Measurements from ENCODE around the gene TOB1. TPM values are rescaled to one million over a fixed set of nuclear protein-coding genes. Genes with fewer than 3 reads are reported as not detected.
"Not testable (repeated sequence)": the region's sequence is repeated elsewhere in the genome, so short reads cannot be mapped to it uniquely, and the experiment has no call there.

TOB1 gene
- total RNA-seq, 3 donors from 2014 or later (not counting 1 experiment from before 2014, with no cell fraction given) = 51.1 to 123 (median 110) TPM

DNA sequence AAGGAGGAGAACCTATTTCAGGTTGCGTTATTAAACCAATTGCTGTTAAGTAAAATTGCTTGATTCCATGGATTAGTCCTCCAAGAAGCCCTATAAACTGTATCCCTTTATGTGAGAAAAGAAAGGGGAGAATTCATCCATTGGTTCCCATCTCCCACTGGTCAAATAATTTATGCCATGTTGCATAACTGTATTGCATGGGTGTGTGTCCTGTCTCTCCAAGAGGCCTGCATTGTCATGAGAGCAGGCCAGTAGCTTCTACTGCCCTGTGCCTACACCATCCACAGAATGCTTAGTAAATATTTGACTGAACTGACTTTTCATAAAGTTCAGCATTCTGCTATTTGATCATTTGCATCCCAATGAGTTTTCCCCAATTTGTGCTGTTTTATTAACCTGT is 11.7 kb upstream of the TOB1 start:
- intact Hi-C loops (cut with micrococcal nuclease) = no loop called here
- no peak overlapping the region for H3K4me3 Mint-ChIP-seq
- Histone ChIP-seq H3K4me3 (ENCODE audit: low read length) (no peak overlapping the region), H3K4me1 (ENCODE audit: control insufficient read depth, insufficient read depth, low read length) (peaks cover 6% of the 10 kb centered on the region), H3K27ac (ENCODE audit: low read length) (no peak overlapping the region), H3K36me3 (ENCODE audit: control insufficient read depth, insufficient read depth, low read length) (no peaks in the 10 kb centered on the region), H3K27me3 (ENCODE audit: control insufficient read depth, insufficient read depth, low read length) (peaks cover 13% of the 10 kb centered on the region), H3K9me3 (ENCODE audit: control insufficient read depth, insufficient read depth, low read length) (peaks cover 6% of the 10 kb centered on the region)
- no peaks in the 10 kb centered on the region for H3K36me3 Mint-ChIP-seq
- H3K27me3 Mint-ChIP-seq (ENCODE audit: low read depth in 2 of 2) = peaks cover 25 to 55% of the 10 kb centered on the region in 2 donors
- ATAC-seq (no peak), DNase-seq (no peak)
- H3K4me1 Mint-ChIP-seq = peaks cover 0 to under 1% of the 10 kb centered on the region in 2 donors
- 100% methylated on average over 1 of the region's 1 CpG for WGBS (ENCODE audit: insufficient coverage)
- no peaks in the 10 kb centered on the region for H3K9me3 Mint-ChIP-seq
- TF ChIP-seq CTCF (IDR thresholded peaks at IDR 0.05) = no peak
- H3K27ac Mint-ChIP-seq = no peak overlapping the region

DNA sequence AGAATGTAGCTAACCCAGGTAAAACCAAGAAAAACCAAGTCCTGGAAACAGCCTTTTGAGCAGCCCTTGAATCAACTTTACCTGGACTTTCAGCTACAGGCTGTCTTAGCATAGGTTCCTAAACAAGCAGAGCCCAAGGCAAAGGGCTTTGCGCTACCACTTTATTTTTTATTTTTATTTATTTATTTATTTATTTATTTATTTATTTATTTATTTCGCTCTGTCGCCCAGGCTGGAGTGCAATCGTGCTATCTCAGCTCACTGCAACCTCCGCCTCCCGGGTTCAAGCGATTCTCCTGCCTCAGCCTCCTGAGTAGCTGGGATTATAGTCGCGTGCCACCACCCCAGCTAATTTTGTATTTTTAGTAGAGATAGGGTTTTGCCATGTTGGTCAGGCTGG is 10.9 kb upstream of the TOB1 start:
- H3K27ac ChIP-seq (ENCODE audit: low read length); H3K9me3 Mint-ChIP-seq; H3K4me1 Mint-ChIP-seq; H3K36me3 ChIP-seq (ENCODE audit: control insufficient read depth, insufficient read depth, low read length); H3K4me3 ChIP-seq (ENCODE audit: low read length); H3K4me3 Mint-ChIP-seq; H3K27ac Mint-ChIP-seq; H3K9me3 ChIP-seq (ENCODE audit: control insufficient read depth, insufficient read depth, low read length); H3K36me3 Mint-ChIP-seq; ATAC-seq; DNase-seq; intact Hi-C loops (cut with micrococcal nuclease): not testable (repeated sequence)
- WGBS (ENCODE audit: insufficient coverage) = 100% methylated on average over 6 of the region's 9 CpGs
- peaks cover 25 to 55% of the 10 kb centered on the region in 2 donors for H3K27me3 Mint-ChIP-seq (ENCODE audit: low read depth in 2 of 2)
- Histone ChIP-seq H3K27me3 (ENCODE audit: control insufficient read depth, insufficient read depth, low read length) (peaks cover 13% of the 10 kb centered on the region), H3K4me1 (ENCODE audit: control insufficient read depth, insufficient read depth, low read length) (peaks cover 14% of the 10 kb centered on the region)

GRCh38 chr17:50875074-50875473 is 8.9 kb upstream of the TOB1 start:
- Mint-ChIP-seq H3K36me3 (no peaks in the 10 kb centered on the region), H3K4me3 (no peak overlapping the region), H3K9me3 (no peaks in the 10 kb centered on the region), H3K27me3 (ENCODE audit: low read depth in 2 of 2) (peaks cover 25 to 55% of the 10 kb centered on the region in 2 donors), H3K27ac (no peak overlapping the region), H3K4me1 (peaks cover 11 to 12% of the 10 kb centered on the region in 2 donors)
- 64% methylated on average over 2 of the region's 2 CpGs for WGBS (ENCODE audit: insufficient coverage)
- peaks cover 15% of the 10 kb centered on the region for H3K27me3 ChIP-seq (ENCODE audit: control insufficient read depth, insufficient read depth, low read length)
- H3K4me3 ChIP-seq (ENCODE audit: low read length) = no peak overlapping the region
- DNase-seq = no peak
- H3K4me1 ChIP-seq (ENCODE audit: control insufficient read depth, insufficient read depth, low read length) = peaks cover 28% of the 10 kb centered on the region
- TF ChIP-seq CTCF (IDR thresholded peaks at IDR 0.05) = no peak
- ATAC-seq = no peak
- H3K27ac ChIP-seq (ENCODE audit: low read length) = no peak overlapping the region
- peaks cover 4% of the 10 kb centered on the region for H3K9me3 ChIP-seq (ENCODE audit: control insufficient read depth, insufficient read depth, low read length)
- intact Hi-C loops (cut with micrococcal nuclease) = no loop called here
- H3K36me3 ChIP-seq (ENCODE audit: control insufficient read depth, insufficient read depth, low read length) = no peaks in the 10 kb centered on the region

DNA sequence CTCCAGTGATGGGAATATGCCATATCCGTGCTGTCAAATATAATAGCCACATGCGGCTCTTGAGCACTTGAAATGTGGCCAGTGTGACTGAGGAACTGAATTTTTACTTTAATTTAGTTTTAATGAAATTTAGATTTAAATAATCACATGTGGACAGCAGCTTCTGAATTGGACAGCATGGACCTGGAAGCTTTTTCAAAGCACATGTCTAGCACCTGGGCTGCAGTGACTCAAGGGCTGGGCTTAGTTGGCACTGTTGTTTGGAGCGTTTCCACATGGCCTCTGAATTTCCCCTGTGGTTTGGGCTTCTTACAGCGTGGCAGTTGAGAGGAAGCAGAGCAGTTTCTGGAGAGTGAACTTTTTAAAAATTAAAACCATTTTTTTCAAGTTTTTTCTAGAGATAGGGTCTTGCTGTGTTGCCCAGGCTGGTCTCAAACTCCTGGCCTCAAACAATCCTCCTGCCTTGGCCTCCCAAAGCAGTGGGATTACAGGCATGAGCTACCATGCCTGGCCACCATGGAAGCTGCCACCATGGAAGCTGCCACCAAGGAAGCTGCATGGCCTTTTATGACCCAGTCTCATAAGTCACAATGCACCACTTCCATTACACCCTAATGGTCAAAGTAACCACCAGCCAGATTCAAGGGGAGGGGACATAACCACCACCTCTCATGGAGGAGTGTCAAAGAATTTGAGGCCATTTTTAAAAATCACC is 6.7 kb upstream of the TOB1 start:
- Mint-ChIP-seq H3K27me3 (ENCODE audit: low read depth in 2 of 2) (peaks cover 29 to 39% of the 10 kb centered on the region in 2 donors), H3K27ac (no peak overlapping the region), H3K4me3 (no peak overlapping the region), H3K4me1 (peaks cover 16 to 18% of the 10 kb centered on the region in 2 donors), H3K9me3 (no peaks in the 10 kb centered on the region), H3K36me3 (no peaks in the 10 kb centered on the region)
- H3K27me3 ChIP-seq (ENCODE audit: control insufficient read depth, insufficient read depth, low read length) = peaks cover 15% of the 10 kb centered on the region
- no peak for TF ChIP-seq CTCF (IDR thresholded peaks at IDR 0.05)
- intact Hi-C loops (cut with micrococcal nuclease) = no loop called here
- no peaks in the 10 kb centered on the region for H3K9me3 ChIP-seq (ENCODE audit: control insufficient read depth, insufficient read depth, low read length)
- H3K4me3 ChIP-seq (ENCODE audit: low read length) = no peak overlapping the region
- H3K27ac ChIP-seq (ENCODE audit: low read length) = no peak overlapping the region
- H3K36me3 ChIP-seq (ENCODE audit: control insufficient read depth, insufficient read depth, low read length) = no peaks in the 10 kb centered on the region
- DNase-seq = peak in 1 of 2 donors; percentile 80
- WGBS (ENCODE audit: insufficient coverage) = 20% methylated on average over 4 of the region's 4 CpGs
- peak; percentile 46 to 71 (median 69) for ATAC-seq
- peaks cover 29% of the 10 kb centered on the region for H3K4me1 ChIP-seq (ENCODE audit: control insufficient read depth, insufficient read depth, low read length)
